Measurements from ENCODE around the gene ICAM5.

The ICAM5 gene

DNA sequence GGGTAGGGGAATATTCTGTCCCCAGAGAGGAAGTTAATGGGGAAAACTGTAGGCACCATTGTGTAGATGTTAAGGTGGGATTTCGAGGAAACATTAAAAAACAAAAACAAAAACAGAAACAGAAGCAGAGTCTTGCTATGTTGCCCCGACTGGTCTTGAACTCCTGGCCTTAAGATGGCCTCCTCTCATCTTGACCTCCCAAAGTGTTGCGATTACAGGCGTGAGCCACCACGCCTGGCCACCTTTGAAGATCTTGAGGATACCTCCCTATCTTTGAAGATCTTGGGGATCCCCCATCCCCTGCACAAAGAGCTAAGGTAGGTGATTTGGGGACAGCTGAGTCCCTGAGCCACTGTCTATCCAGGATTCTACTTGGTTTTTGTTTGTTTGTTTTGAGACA lies 50.2 kb downstream of the ICAM5 start:
- no peak for TF ChIP-seq RAD21 (IDR thresholded peaks at IDR 0.05; ENCODE audit: low read depth)
- TF ChIP-seq, protein P1, sequence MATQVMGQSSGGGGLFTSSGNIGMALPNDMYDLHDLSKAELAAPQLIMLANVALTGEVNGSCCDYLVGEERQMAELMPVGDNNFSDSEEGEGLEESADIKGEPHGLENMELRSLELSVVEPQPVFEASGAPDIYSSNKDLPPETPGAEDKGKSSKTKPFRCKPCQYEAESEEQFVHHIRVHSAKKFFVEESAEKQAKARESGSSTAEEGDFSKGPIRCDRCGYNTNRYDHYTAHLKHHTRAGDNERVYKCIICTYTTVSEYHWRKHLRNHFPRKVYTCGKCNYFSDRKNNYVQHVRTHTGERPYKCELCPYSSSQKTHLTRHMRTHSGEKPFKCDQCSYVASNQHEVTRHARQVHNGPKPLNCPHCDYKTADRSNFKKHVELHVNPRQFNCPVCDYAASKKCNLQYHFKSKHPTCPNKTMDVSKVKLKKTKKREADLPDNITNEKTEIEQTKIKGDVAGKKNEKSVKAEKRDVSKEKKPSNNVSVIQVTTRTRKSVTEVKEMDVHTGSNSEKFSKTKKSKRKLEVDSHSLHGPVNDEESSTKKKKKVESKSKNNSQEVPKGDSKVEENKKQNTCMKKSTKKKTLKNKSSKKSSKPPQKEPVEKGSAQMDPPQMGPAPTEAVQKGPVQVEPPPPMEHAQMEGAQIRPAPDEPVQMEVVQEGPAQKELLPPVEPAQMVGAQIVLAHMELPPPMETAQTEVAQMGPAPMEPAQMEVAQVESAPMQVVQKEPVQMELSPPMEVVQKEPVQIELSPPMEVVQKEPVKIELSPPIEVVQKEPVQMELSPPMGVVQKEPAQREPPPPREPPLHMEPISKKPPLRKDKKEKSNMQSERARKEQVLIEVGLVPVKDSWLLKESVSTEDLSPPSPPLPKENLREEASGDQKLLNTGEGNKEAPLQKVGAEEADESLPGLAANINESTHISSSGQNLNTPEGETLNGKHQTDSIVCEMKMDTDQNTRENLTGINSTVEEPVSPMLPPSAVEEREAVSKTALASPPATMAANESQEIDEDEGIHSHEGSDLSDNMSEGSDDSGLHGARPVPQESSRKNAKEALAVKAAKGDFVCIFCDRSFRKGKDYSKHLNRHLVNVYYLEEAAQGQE (IDR thresholded peaks at IDR 0.05; ENCODE audit: low read depth): no peak
- TF ChIP-seq, protein P2, sequence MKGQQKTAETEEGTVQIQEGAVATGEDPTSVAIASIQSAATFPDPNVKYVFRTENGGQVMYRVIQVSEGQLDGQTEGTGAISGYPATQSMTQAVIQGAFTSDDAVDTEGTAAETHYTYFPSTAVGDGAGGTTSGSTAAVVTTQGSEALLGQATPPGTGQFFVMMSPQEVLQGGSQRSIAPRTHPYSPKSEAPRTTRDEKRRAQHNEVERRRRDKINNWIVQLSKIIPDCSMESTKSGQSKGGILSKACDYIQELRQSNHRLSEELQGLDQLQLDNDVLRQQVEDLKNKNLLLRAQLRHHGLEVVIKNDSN (IDR thresholded peaks at IDR 0.05): no peak
- TF ChIP-seq CREB1 (IDR thresholded peaks at IDR 0.05; ENCODE audit: low read depth): no peak
- TF ChIP-seq, protein P3, sequence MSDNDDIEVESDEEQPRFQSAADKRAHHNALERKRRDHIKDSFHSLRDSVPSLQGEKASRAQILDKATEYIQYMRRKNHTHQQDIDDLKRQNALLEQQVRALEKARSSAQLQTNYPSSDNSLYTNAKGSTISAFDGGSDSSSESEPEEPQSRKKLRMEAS (IDR thresholded peaks at IDR 0.05): no peak
- no peak for TF ChIP-seq ZBTB7A (IDR thresholded peaks at IDR 0.05; ENCODE audit: low read depth)
- TF ChIP-seq FOXM1 (IDR thresholded peaks at IDR 0.05; ENCODE audit: borderline replicate concordance, low read depth): no peak
- TF ChIP-seq EP300 (IDR thresholded peaks at IDR 0.05; ENCODE audit: borderline replicate concordance): no peak
- TF ChIP-seq TCF12 (IDR thresholded peaks at IDR 0.05; ENCODE audit: low read depth): no peak
- no peak for TF ChIP-seq EGR1 (IDR thresholded peaks at IDR 0.05)
- no peak for TF ChIP-seq CEBPB (IDR thresholded peaks at IDR 0.05)
- TF ChIP-seq YY1 (IDR thresholded peaks at IDR 0.05; ENCODE audit: low read depth): no peak
- no peak for TF ChIP-seq TEAD4 (IDR thresholded peaks at IDR 0.05)
- TF ChIP-seq NFIC (IDR thresholded peaks at IDR 0.05): no peak
- no peak for TF ChIP-seq TAF1 (IDR thresholded peaks at IDR 0.05; ENCODE audit: low read depth)

DNA sequence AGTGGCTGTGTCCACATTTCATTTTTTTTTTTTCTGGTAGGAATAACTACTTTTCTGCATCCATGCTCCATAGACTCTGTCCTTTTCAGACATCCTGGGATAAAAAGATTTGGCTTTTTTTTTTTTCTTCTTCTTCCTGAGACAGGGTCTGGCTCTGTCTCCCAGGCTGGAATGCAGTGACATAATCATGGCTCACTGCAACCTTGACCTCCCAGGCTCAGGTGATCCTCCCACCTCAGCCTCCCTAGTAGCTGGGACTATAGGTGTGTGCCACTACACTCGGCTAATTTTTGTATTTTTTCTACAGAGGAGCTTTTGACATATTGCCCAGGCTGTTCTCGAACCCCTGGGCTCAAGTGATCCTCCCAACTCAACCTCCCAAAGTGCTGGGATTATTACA lies 53.7 kb downstream of the ICAM5 start:
- TF ChIP-seq YY1 (IDR thresholded peaks at IDR 0.05; ENCODE audit: low read depth): no peak
- no peak for TF ChIP-seq TCF12 (IDR thresholded peaks at IDR 0.05; ENCODE audit: low read depth)
- TF ChIP-seq, protein P2 (IDR thresholded peaks at IDR 0.05): no peak
- TF ChIP-seq EGR1 (IDR thresholded peaks at IDR 0.05): no peak
- TF ChIP-seq FOXM1 (IDR thresholded peaks at IDR 0.05; ENCODE audit: borderline replicate concordance, low read depth): no peak
- TF ChIP-seq RAD21 (IDR thresholded peaks at IDR 0.05; ENCODE audit: low read depth): no peak
- no peak for TF ChIP-seq ZBTB7A (IDR thresholded peaks at IDR 0.05; ENCODE audit: low read depth)
- TF ChIP-seq, protein P1 (IDR thresholded peaks at IDR 0.05; ENCODE audit: low read depth): no peak
- no peak for TF ChIP-seq EP300 (IDR thresholded peaks at IDR 0.05; ENCODE audit: borderline replicate concordance)
- no peak for TF ChIP-seq NFIC (IDR thresholded peaks at IDR 0.05)
- no peak for TF ChIP-seq TAF1 (IDR thresholded peaks at IDR 0.05; ENCODE audit: low read depth)
- TF ChIP-seq, protein P3 (IDR thresholded peaks at IDR 0.05): no peak

DNA sequence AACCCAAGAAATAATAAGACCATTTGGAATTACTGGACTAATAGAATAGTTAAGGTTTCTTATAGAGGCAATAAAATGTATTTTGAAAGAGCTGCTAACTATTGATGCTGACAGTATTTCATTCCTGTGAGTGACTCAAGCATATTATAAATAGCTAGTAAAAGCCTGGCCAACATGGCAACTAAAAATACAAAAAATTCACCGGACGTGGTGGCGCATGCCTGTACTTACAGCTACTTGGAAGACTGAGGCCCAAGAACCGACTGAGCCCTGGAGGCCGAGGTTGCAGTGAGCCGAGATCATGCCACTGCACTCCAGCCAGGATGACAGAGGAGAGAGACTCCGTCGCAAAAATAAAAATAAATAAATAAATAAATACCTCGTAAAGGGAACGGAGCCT lies 55.0 kb downstream of the ICAM5 start:
- no peak for TF ChIP-seq EGR1 (IDR thresholded peaks at IDR 0.05)
- TF ChIP-seq, protein P1 (IDR thresholded peaks at IDR 0.05; ENCODE audit: low read depth): no peak
- TF ChIP-seq NFIC (IDR thresholded peaks at IDR 0.05): no peak
- no peak for TF ChIP-seq TEAD4 (IDR thresholded peaks at IDR 0.05)
- TF ChIP-seq, protein P2 (IDR thresholded peaks at IDR 0.05): no peak
- TF ChIP-seq TAF1 (IDR thresholded peaks at IDR 0.05; ENCODE audit: low read depth): no peak
- no peak for TF ChIP-seq RAD21 (IDR thresholded peaks at IDR 0.05; ENCODE audit: low read depth)
- TF ChIP-seq TCF12 (IDR thresholded peaks at IDR 0.05; ENCODE audit: low read depth): no peak
- no peak for TF ChIP-seq CREB1 (IDR thresholded peaks at IDR 0.05; ENCODE audit: low read depth)
- TF ChIP-seq YY1 (IDR thresholded peaks at IDR 0.05; ENCODE audit: low read depth): no peak
- no peak for TF ChIP-seq ZBTB7A (IDR thresholded peaks at IDR 0.05; ENCODE audit: low read depth)

Data from Ishikawa (cell line).